IMR-90 (cell line): ENCODE results near the gene CCNE1. TPM values are rescaled to one million over a fixed set of nuclear protein-coding genes. Genes with fewer than 3 reads are reported as not detected.

Source experiments
- ATAC-seq: fragments of 200-7000 bp; cut with Tn5 transposase; 2 replicates; pipeline ENCODE4 v1.9.1; 2020; ENCODE audit warnings: low read depth, mild to moderate bottlenecking, moderate library complexity
- BruUV-seq: library from RNA; stranded (reverse); fragments of 400-500 nt; replicated peaks from 2 replicates; lab custom pipeline; 2021; lab: Mats Ljungman, UMichigan
- CTCF ChIA-PET: fragments of 300-600 bp; formaldehyde crosslinking; extraction: SDS; loops from one replicate; lab custom pipeline; 2021; ENCODE audit warnings: antibody characterized with exemption; lab: Yijun Ruan, JAX
- POLR2A ChIA-PET: fragments of 300-600 bp; sonication (Branson Sonifier 250); formaldehyde crosslinking; loops from one replicate; lab custom pipeline; 2022; ENCODE audit warnings: antibody characterized with exemption; ENCODE audit not compliant: unreplicated experiment; lab: Charles Lee
- DNase-seq: peaks from one replicate; pipeline ENCODE4 v3.0.0; 2013
- H2AFZ ChIP-seq: replicated peaks from 2 replicates; pipeline ENCODE3; 2013; ENCODE audit warnings: low read length, mild to moderate bottlenecking; ENCODE audit not compliant: poor library complexity
- H2AK5ac ChIP-seq: 2 replicates; pipeline ENCODE4 v1.6.1; 2013; ENCODE audit warnings: low read depth, low read length, inconsistent platforms
- H2AK9ac ChIP-seq: replicated peaks from 2 replicates; pipeline ENCODE3; 2013; ENCODE audit warnings: mild to moderate bottlenecking, low read depth, low read length, moderate library complexity; ENCODE audit not compliant: poor library complexity
- H2BK120ac ChIP-seq: 2 replicates; pipeline ENCODE4 v1.6.1; 2013; ENCODE audit warnings: low read depth, low read length, inconsistent platforms
- H2BK15ac ChIP-seq: 3 replicates; pipeline ENCODE4 v1.6.1; 2013; ENCODE audit warnings: low read depth, low read length, inconsistent platforms
- H2BK20ac ChIP-seq: 2 replicates; pipeline ENCODE4 v1.6.1; 2013; ENCODE audit warnings: low read depth, mild to moderate bottlenecking, inconsistent platforms, low read length, moderate library complexity
- H2BK5ac ChIP-seq: 2 replicates; pipeline ENCODE4 v1.6.1; 2013; ENCODE audit warnings: mild to moderate bottlenecking, low read depth, low read length, inconsistent platforms; ENCODE audit not compliant: poor library complexity, severe bottlenecking
- H3K14ac ChIP-seq: replicated peaks from 2 replicates; pipeline ENCODE4 v1.6.1; 2013; ENCODE audit warnings: low read depth, low read length, inconsistent platforms
- H3K18ac ChIP-seq: 2 replicates; pipeline ENCODE4 v1.6.1; 2013; ENCODE audit warnings: low read depth, low read length, control low read depth
- H3K23ac ChIP-seq: 2 replicates; pipeline ENCODE4 v1.6.1; 2013; ENCODE audit warnings: low read depth, low read length, inconsistent platforms
- H3K27ac ChIP-seq: 2 replicates; pipeline ENCODE4 v1.5.1; 2013; ENCODE audit warnings: mild to moderate bottlenecking, control low read depth, low read length; ENCODE audit not compliant: insufficient read depth
- H3K27me3 ChIP-seq: 2 replicates; pipeline ENCODE4 v1.6.1; 2013; ENCODE audit warnings: low read length; ENCODE audit not compliant: control insufficient read depth, insufficient read depth
- H3K36me3 ChIP-seq: 2 replicates; pipeline ENCODE4 v1.6.1; 2013; ENCODE audit warnings: low read length, mixed read lengths; ENCODE audit not compliant: control insufficient read depth, insufficient read depth
- H3K4ac ChIP-seq: 2 replicates; pipeline ENCODE4 v1.6.1; 2013; ENCODE audit warnings: low read depth, low read length, inconsistent platforms
- H3K4me1 ChIP-seq: 2 replicates; pipeline ENCODE4 v1.6.1; 2013; ENCODE audit warnings: low read length, mixed read lengths; ENCODE audit not compliant: control insufficient read depth, insufficient read depth
- H3K4me2 ChIP-seq: 2 replicates; pipeline ENCODE4 v1.6.1; 2013; ENCODE audit warnings: low read depth, mild to moderate bottlenecking, control low read depth, low read length, moderate library complexity
- H3K4me3 ChIP-seq: 2 replicates; pipeline ENCODE4 v1.5.1; 2013; ENCODE audit warnings: low read depth, mild to moderate bottlenecking, control low read depth, low read length, moderate library complexity; ENCODE audit not compliant: insufficient read depth
- H3K56ac ChIP-seq: 2 replicates; pipeline ENCODE4 v1.6.1; 2013; ENCODE audit warnings: low read length, inconsistent platforms; ENCODE audit not compliant: insufficient read depth; ENCODE audit errors: extremely low read depth
- H3K79me1 ChIP-seq, 2 experiments: 2 replicates each; pipeline ENCODE4 v1.6.1; 2013; ENCODE audit warnings: low read length in 2 of 2, inconsistent platforms in 1 of 2, low read depth in 1 of 2
- H3K9ac ChIP-seq: 2 replicates; pipeline ENCODE4 v1.6.1; 2013; ENCODE audit warnings: low read depth, low read length, control low read depth
- H3K9me1 ChIP-seq: 2 replicates; pipeline ENCODE4 v1.6.1; 2013; ENCODE audit warnings: low read length, inconsistent platforms; ENCODE audit not compliant: insufficient read depth
- H3K9me3 ChIP-seq: 2 replicates; pipeline ENCODE4 v1.6.1; 2013; ENCODE audit warnings: low read length; ENCODE audit not compliant: control insufficient read depth, insufficient read depth
- H4K20me1 ChIP-seq: 2 replicates; pipeline ENCODE4 v1.6.1; 2013; ENCODE audit warnings: low read length, inconsistent platforms; ENCODE audit not compliant: insufficient read depth
- H4K5ac ChIP-seq: 2 replicates; pipeline ENCODE4 v1.6.1; 2013; ENCODE audit warnings: mild to moderate bottlenecking, low read depth, low read length, control low read depth
- H4K8ac ChIP-seq, 2 experiments: 2 replicates each; pipeline ENCODE4 v1.6.1; 2013; ENCODE audit warnings: low read depth in 2 of 2, low read length in 2 of 2, control low read depth in 1 of 2, inconsistent platforms in 1 of 2
- H4K91ac ChIP-seq: 2 replicates; pipeline ENCODE4 v1.6.1; 2013; ENCODE audit warnings: low read depth, low read length, inconsistent platforms; ENCODE audit not compliant: insufficient read depth
- MXI1 ChIP-seq: IDR thresholded peaks from 2 replicates; pipeline ENCODE4 v1.6.1; 2012; ENCODE audit warnings: low read depth, mild to moderate bottlenecking, low read length, moderate library complexity, borderline replicate concordance
- RFX5 ChIP-seq: IDR thresholded peaks from 2 replicates; pipeline ENCODE4 v1.8.0; 2012; ENCODE audit warnings: low read depth, mild to moderate bottlenecking, low read length, moderate library complexity
- WGBS, 2 experiments: methylation state at CpG; one replicate each; pipeline versions ENCODE4 v1.1.5 to v1.1.7; 2013; ENCODE audit warnings: missing lambda C conversion rate in 2 of 2; ENCODE audit not compliant: insufficient read length in 1 of 2; ENCODE audit errors: extremely low coverage in 2 of 2; 5-methylcytosine and 5-hydroxymethylcytosine counted together
- dilution Hi-C: fragments of 300-500 bp; cut with HindIII; formaldehyde crosslinking; loops from one replicate; pipeline ENCODE4 v1.14.3; 2018; ENCODE audit warnings: low sequenced_read_pairs; ENCODE audit not compliant: unreplicated experiment
- in situ Hi-C: fragments of 300-500 bp; cut with MboI; formaldehyde crosslinking; loops from 3 replicates; pipeline ENCODE4 v1.14.3; 2019; ENCODE audit warnings: low sequenced_read_pairs, inconsistent platforms, mixed read lengths
- intact Hi-C: fragments of 100-400 bp; cut with micrococcal nuclease; formaldehyde crosslinking; loops from 2 replicates; pipeline ENCODE4 v1.10.0; 2022
- polyA plus RNA-seq, 3 experiments: library from polyadenylated mRNA; depleted of rRNA; stranded (reverse); fragments of >200 nt; gene quantifications; 2 replicates each; pipeline ENCODE4 v1.2.3, GENCODE V29; 2012; ENCODE audit warnings: low replicate concordance in 1 of 3
- total RNA-seq: library from RNA; depleted of rRNA; stranded (reverse); fragments of >200 nt; gene quantifications from 2 replicates; pipeline ENCODE4 v1.2.3, GENCODE V29; 2012

Gene CCNE1
- total and polyA plus RNA-seq, 2 of the 4 experiments (the other 2 are of a cell fraction), result 6.8 to 7.0 TPM

GRCh38 chr19:29768166-29768565 is 43.6 kb upstream of the CCNE1 start:
- Histone ChIP-seq H3K56ac (no peak overlapping the region), H3K9me3 (no peaks in the 10 kb centered on the region), H4K8ac (no peak overlapping the region), H3K9me1 (no peaks in the 10 kb centered on the region), H2BK20ac (no peak overlapping the region), H2AFZ (no peak overlapping the region), H3K36me3 (no peaks in the 10 kb centered on the region), H3K4me3 (no peak overlapping the region), H2BK15ac (no peak overlapping the region), H4K20me1 (no peaks in the 10 kb centered on the region), H3K4me2 (no peak overlapping the region), H4K5ac (no peak overlapping the region), H2BK5ac (no peak overlapping the region), H4K91ac (no peak overlapping the region), H3K18ac (no peak overlapping the region), H3K27me3 (peaks cover 7% of the 10 kb centered on the region), H3K4me1 (no peaks in the 10 kb centered on the region), H3K27ac (no peak overlapping the region), H2AK9ac (no peak overlapping the region), H2BK120ac (no peak overlapping the region), H2AK5ac (no peak overlapping the region), H3K4ac (no peak overlapping the region), H3K79me1 (no peaks in the 10 kb centered on the region), H3K9ac (no peak overlapping the region), H3K14ac (no peak overlapping the region), H3K23ac (no peak overlapping the region)
- ChIA-PET POLR2A (no interaction called here), CTCF (interaction anchor here (1.0 kb wide), 1 partner anchor 882 kb away, joined by 3 read pairs; no protein-coding TSS in a partner anchor)
- BruUV-seq, result no TSS peak
- WGBS, 2 experiments, result 50% methylated on average over 1 of the region's 10 CpGs; no CpG with 5 or more reads in 1 of the 2 experiments
- in situ Hi-C loops (no loop called here), dilution Hi-C loops (no loop called here), intact Hi-C loops (no loop called here)
- DNase-seq, result no peak
- no peak for ATAC-seq
- TF ChIP-seq MXI1 (no peak), RFX5 (no peak)
